Loucy (cell line): ENCODE measurements around the gene XKR7.

Source experiments
- H2AFZ ChIP-seq: fragments of 200-600 bp; sonication (generic); 2 replicates; pipeline ENCODE4 v1.6.0; 2016; ENCODE audit warnings: antibody characterized with exemption, mild to moderate bottlenecking, low read length, moderate library complexity
- H3F3A ChIP-seq: fragments of 200-600 bp; 2 replicates; pipeline ENCODE4 v1.6.0; 2016; ENCODE audit warnings: antibody characterized with exemption, low read depth, mild to moderate bottlenecking
- H3K27me3 ChIP-seq: fragments of 200-600 bp; sonication (generic); 2 replicates; pipeline ENCODE4 v1.6.1; 2014; ENCODE audit warnings: low read length, mild to moderate bottlenecking; ENCODE audit not compliant: insufficient read depth, poor library complexity, severe bottlenecking
- H3K36me3 ChIP-seq: fragments of 200-600 bp; sonication (generic); 2 replicates; pipeline ENCODE4 v1.6.1; 2016; ENCODE audit warnings: low read length; ENCODE audit not compliant: insufficient read depth
- H3K4me1 ChIP-seq: fragments of 200-600 bp; sonication (generic); 2 replicates; pipeline ENCODE4 v1.5.1; 2014; ENCODE audit warnings: low read length, mild to moderate bottlenecking; ENCODE audit not compliant: insufficient read depth, poor library complexity, severe bottlenecking
- H3K4me2 ChIP-seq: fragments of 200-600 bp; sonication (generic); 2 replicates; pipeline ENCODE4 v1.6.0; 2014; ENCODE audit warnings: antibody characterized with exemption, low read length, low read depth, mild to moderate bottlenecking; ENCODE audit not compliant: poor library complexity, severe bottlenecking
- H3K4me3 ChIP-seq: fragments of 200-600 bp; sonication (generic); 2 replicates; pipeline ENCODE4 v1.5.1; 2014; ENCODE audit warnings: low read length, mild to moderate bottlenecking, mixed read lengths; ENCODE audit not compliant: poor library complexity, severe bottlenecking
- H3K79me2 ChIP-seq: fragments of 200-600 bp; sonication (generic); 2 replicates; pipeline ENCODE4 v1.6.1; 2014; ENCODE audit warnings: low read length; ENCODE audit not compliant: insufficient read depth
- H3K9ac ChIP-seq: fragments of 200-600 bp; sonication (generic); 2 replicates; pipeline ENCODE4 v1.6.0; 2014; ENCODE audit warnings: mild to moderate bottlenecking, low read depth, low read length, moderate library complexity; ENCODE audit not compliant: poor library complexity, severe bottlenecking
- H3K9me2 ChIP-seq: fragments of 200-600 bp; sonication (generic); replicated peaks from 2 replicates; pipeline ENCODE4 v1.6.1; 2016; ENCODE audit warnings: low read depth, low read length, mixed read lengths
- H3K9me3 ChIP-seq: fragments of 200-600 bp; sonication (generic); 2 replicates; pipeline ENCODE4 v1.6.1; 2014; ENCODE audit warnings: mild to moderate bottlenecking, antibody characterized with exemption, low read length, low read depth; ENCODE audit not compliant: insufficient read depth
- H4K20me1 ChIP-seq: fragments of 200-600 bp; sonication (generic); 2 replicates; pipeline ENCODE4 v1.6.0; 2014; ENCODE audit warnings: antibody characterized with exemption, low read length, mild to moderate bottlenecking; ENCODE audit not compliant: insufficient read depth, poor library complexity, severe bottlenecking
- EZH2phosphoT487 ChIP-seq: fragments of 200-600 bp; IDR thresholded peaks from 2 replicates; pipeline ENCODE4 v1.6.1; 2018; ENCODE audit warnings: antibody characterized with exemption, mild to moderate bottlenecking, moderate library complexity, borderline replicate concordance
- TF ChIP-seq, protein P1 (sequence below): fragments of 200-600 bp; sonication (generic); conservative IDR thresholded peaks from 2 replicates; pipeline ENCODE4 v1.5.1; 2014; ENCODE audit warnings: mild to moderate bottlenecking, antibody characterized with exemption, low read length

The XKR7 gene

DNA sequence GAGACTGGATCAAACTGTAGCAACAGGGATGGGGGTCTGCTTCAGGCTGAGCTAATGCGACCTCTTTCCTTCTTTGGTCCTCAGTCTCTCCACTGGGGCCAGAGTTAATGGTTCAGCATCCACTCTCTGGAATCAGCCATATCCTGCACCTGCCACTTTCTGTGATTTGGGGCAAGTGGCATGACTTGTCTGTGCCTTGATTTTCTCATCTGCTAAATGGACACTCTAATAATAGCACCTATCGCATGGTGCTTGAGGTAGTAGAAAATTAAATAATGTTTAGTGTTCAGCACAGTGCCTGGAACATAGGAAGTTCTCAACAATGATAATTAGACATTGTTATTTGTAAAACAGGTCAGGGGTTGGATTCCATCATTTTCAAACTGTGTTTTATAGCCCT lies 6.3 kb downstream of the XKR7 start:
- no peaks in the 10 kb centered on the region for H3K27me3 ChIP-seq
- no peaks in the 10 kb centered on the region for H3K9me2 ChIP-seq
- H4K20me1 ChIP-seq: no peaks in the 10 kb centered on the region
- no peak overlapping the region for H3K4me3 ChIP-seq
- no peaks in the 10 kb centered on the region for H3K36me3 ChIP-seq
- peaks cover 4% of the 10 kb centered on the region for H3K4me1 ChIP-seq
- H3K79me2 ChIP-seq: no peaks in the 10 kb centered on the region
- no peaks in the 10 kb centered on the region for H3F3A ChIP-seq
- no peak overlapping the region for H3K9ac ChIP-seq
- H2AFZ ChIP-seq: no peak overlapping the region
- H3K4me2 ChIP-seq: no peak overlapping the region
- no peaks in the 10 kb centered on the region for H3K9me3 ChIP-seq
- TF ChIP-seq, protein P1, sequence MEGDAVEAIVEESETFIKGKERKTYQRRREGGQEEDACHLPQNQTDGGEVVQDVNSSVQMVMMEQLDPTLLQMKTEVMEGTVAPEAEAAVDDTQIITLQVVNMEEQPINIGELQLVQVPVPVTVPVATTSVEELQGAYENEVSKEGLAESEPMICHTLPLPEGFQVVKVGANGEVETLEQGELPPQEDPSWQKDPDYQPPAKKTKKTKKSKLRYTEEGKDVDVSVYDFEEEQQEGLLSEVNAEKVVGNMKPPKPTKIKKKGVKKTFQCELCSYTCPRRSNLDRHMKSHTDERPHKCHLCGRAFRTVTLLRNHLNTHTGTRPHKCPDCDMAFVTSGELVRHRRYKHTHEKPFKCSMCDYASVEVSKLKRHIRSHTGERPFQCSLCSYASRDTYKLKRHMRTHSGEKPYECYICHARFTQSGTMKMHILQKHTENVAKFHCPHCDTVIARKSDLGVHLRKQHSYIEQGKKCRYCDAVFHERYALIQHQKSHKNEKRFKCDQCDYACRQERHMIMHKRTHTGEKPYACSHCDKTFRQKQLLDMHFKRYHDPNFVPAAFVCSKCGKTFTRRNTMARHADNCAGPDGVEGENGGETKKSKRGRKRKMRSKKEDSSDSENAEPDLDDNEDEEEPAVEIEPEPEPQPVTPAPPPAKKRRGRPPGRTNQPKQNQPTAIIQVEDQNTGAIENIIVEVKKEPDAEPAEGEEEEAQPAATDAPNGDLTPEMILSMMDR: no peak
- TF ChIP-seq EZH2phosphoT487: no peak

DNA sequence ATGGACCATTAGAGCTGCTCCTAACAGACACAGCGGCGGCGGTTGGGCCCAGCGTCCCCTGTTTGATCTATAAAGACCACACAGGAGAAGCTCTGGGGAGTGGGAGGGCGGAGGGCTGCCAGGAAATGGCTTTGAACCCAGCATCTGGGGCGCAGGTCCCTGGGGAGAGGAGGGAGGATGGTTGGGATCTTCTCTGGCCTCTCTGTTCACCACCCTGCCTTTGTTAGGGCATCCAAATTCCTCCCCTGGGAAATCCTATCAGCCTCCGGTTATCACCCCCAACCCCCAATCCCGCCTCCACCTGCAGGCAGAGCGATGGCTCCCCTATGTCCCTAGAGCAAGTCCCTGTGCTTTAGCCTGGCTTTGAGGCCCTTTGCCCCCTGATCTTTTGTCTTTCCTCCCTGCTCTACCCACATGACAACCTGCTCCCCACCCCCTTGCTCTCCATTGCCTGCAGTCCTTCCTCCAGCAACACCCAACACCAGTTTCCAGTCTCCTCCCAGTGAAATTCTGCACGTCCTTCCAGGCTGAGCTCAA lies 7.1 kb downstream of the XKR7 start:
- no peaks in the 10 kb centered on the region for H3F3A ChIP-seq
- H3K9me2 ChIP-seq: no peaks in the 10 kb centered on the region
- H3K79me2 ChIP-seq: no peaks in the 10 kb centered on the region
- no peak overlapping the region for H3K4me3 ChIP-seq
- H2AFZ ChIP-seq: no peak overlapping the region
- no peak overlapping the region for H3K4me2 ChIP-seq
- no peaks in the 10 kb centered on the region for H3K36me3 ChIP-seq
- no peaks in the 10 kb centered on the region for H3K9me3 ChIP-seq
- H3K4me1 ChIP-seq: peaks cover 4% of the 10 kb centered on the region
- TF ChIP-seq, protein P1: no peak
- no peak for TF ChIP-seq EZH2phosphoT487
- no peak overlapping the region for H3K9ac ChIP-seq
- H4K20me1 ChIP-seq: no peaks in the 10 kb centered on the region
- no peaks in the 10 kb centered on the region for H3K27me3 ChIP-seq

DNA sequence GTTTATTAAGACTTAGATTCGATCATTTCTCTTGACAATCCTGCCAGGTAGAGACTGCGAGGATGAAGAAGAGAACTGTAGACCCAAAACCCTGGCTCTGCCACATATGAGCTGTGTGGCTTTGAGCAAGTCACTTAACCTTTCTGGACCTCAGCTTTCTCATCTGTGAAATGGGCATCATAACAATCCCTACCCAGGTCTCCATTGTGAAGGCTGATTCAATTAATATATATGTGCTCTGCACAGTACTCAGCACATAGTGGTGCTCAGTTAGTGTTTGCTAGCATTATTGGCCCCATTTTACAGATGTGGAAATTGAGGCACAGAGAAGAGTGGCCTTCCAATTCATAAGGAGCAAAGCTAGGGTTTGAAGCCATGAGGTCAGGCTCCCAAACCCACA lies 7.9 kb downstream of the XKR7 start:
- H3K27me3 ChIP-seq: no peaks in the 10 kb centered on the region
- H3K4me3 ChIP-seq: no peak overlapping the region
- no peak for TF ChIP-seq EZH2phosphoT487
- TF ChIP-seq, protein P1: no peak
- no peak overlapping the region for H2AFZ ChIP-seq
- H3K9me3 ChIP-seq: no peaks in the 10 kb centered on the region
- no peaks in the 10 kb centered on the region for H3K9me2 ChIP-seq
- no peaks in the 10 kb centered on the region for H3K36me3 ChIP-seq
- H3K9ac ChIP-seq: no peak overlapping the region
- no peaks in the 10 kb centered on the region for H4K20me1 ChIP-seq
- peaks cover 4% of the 10 kb centered on the region for H3K4me1 ChIP-seq
- H3K4me2 ChIP-seq: no peak overlapping the region
- no peaks in the 10 kb centered on the region for H3K79me2 ChIP-seq
- H3F3A ChIP-seq: no peaks in the 10 kb centered on the region
